DND-41 (cell line): ENCODE results near the gene TBC1D14.

Experiments used
- CTCF ChIP-seq: IDR thresholded peaks from 2 replicates; pipeline ENCODE4 v1.5.1; 2012; ENCODE audit warnings: borderline replicate concordance, low read length, moderate library complexity, mild to moderate bottlenecking; ENCODE audit not compliant: poor library complexity, severe bottlenecking; ENCODE audit errors: extremely low read depth
- EZH2 ChIP-seq: IDR thresholded peaks from 3 replicates; pipeline ENCODE4 v1.6.1; 2012; ENCODE audit warnings: borderline replicate concordance, low read depth, mild to moderate bottlenecking, moderate library complexity, low read length, inconsistent platforms; ENCODE audit not compliant: severe bottlenecking

- TF ChIP-seq CTCF: no peak
- no peak for TF ChIP-seq EZH2
Measured at GRCh38 chr4:7040765-7041164, 131.1 kb downstream of the TBC1D14 start.
